Large intestine (tissue), 3 donors: ENCODE results near the gene DAB2IP. TPM values are rescaled to one million over a fixed set of nuclear protein-coding genes. Genes with fewer than 3 reads are reported as not detected.

Experiments
- DNase-seq, 2 donors: peaks; one replicate each; pipeline versions ENCODE4 v3.0.0 to v3.0.0-alpha.2; 2013
- H3K27ac ChIP-seq: one replicate; pipeline ENCODE4 v1.5.1; 2013; ENCODE audit warnings: low read length
- H3K27me3 ChIP-seq: 2 replicates; pipeline ENCODE4 v1.6.1; 2013; ENCODE audit warnings: low read length; ENCODE audit not compliant: control insufficient read depth, insufficient read depth
- H3K36me3 ChIP-seq: 2 replicates; pipeline ENCODE4 v1.6.1; 2013; ENCODE audit warnings: low read length; ENCODE audit not compliant: control insufficient read depth, insufficient read depth
- H3K4me1 ChIP-seq: one replicate; pipeline ENCODE4 v1.6.1; 2013; ENCODE audit warnings: low read length; ENCODE audit not compliant: control insufficient read depth, insufficient read depth
- H3K4me3 ChIP-seq: one replicate; pipeline ENCODE4 v1.5.1; 2013; ENCODE audit warnings: low read length
- H3K9me3 ChIP-seq: one replicate; pipeline ENCODE4 v1.6.1; 2013; ENCODE audit warnings: mild to moderate bottlenecking, low read depth, low read length, moderate library complexity; ENCODE audit not compliant: control insufficient read depth
- WGBS: methylation state at CpG from one replicate; pipeline ENCODE4 v1.1.5; 2013; ENCODE audit warnings: low lambda C conversion rate; ENCODE audit not compliant: insufficient coverage; 5-methylcytosine and 5-hydroxymethylcytosine counted together
- polyA plus RNA-seq: library from polyadenylated mRNA; unstranded; fragments of 120-200 nt; gene quantifications from one replicate; pipeline ENCODE4 v1.2.1, GENCODE V29; 2013

DAB2IP gene
- polyA plus RNA-seq, 1 donor = 33.0 TPM

- Histone ChIP-seq H3K27me3 (no peaks in the 10 kb centered on the region), H3K27ac (no peak overlapping the region), H3K4me3 (no peak overlapping the region), H3K36me3 (peaks cover 95% of the 10 kb centered on the region), H3K9me3 (peaks cover 6% of the 10 kb centered on the region), H3K4me1 (no peaks in the 10 kb centered on the region)
- no peak for DNase-seq
- no CpG with 5 or more reads among the region's 5 CpGs for WGBS
Measured at GRCh38 chr9:121771418-121771817, 120.0 kb downstream of the DAB2IP start.

GRCh38 chr9:121771851-121772599 lies 120.6 kb downstream of the DAB2IP start:
- H3K4me1 ChIP-seq = no peaks in the 10 kb centered on the region
- WGBS = no CpG with 5 or more reads among the region's 16 CpGs
- no peaks in the 10 kb centered on the region for H3K27me3 ChIP-seq
- no peak overlapping the region for H3K4me3 ChIP-seq
- no peak for DNase-seq
- H3K36me3 ChIP-seq = peaks cover 96% of the 10 kb centered on the region
- H3K27ac ChIP-seq = no peak overlapping the region
- peaks cover 6% of the 10 kb centered on the region for H3K9me3 ChIP-seq

GRCh38 chr9:121772600-121773285 lies 121.3 kb downstream of the DAB2IP start:
- peaks cover 93% of the 10 kb centered on the region for H3K36me3 ChIP-seq

GRCh38 chr9:121773286-121773953 lies 122.0 kb downstream of the DAB2IP start:
- no peaks in the 10 kb centered on the region for H3K27me3 ChIP-seq
- DNase-seq = no peak
- H3K4me1 ChIP-seq = no peaks in the 10 kb centered on the region
- H3K4me3 ChIP-seq = no peak overlapping the region
- peaks cover 91% of the 10 kb centered on the region for H3K36me3 ChIP-seq
- no CpG with 5 or more reads among the region's 18 CpGs for WGBS
- H3K27ac ChIP-seq = no peak overlapping the region
- H3K9me3 ChIP-seq = peaks cover 6% of the 10 kb centered on the region

More at GRCh38 chr9:121772600-121773285, 121.3 kb downstream of the DAB2IP start:
- WGBS = no CpG with 5 or more reads among the region's 45 CpGs
- Histone ChIP-seq H3K9me3 (peaks cover 6% of the 10 kb centered on the region), H3K4me3 (no peak overlapping the region), H3K27ac (no peak overlapping the region), H3K27me3 (no peaks in the 10 kb centered on the region), H3K4me1 (no peaks in the 10 kb centered on the region)
- no peak for DNase-seq

- no peak for DNase-seq
Measured at GRCh38 chr9:121773954-121774714, 122.7 kb downstream of the DAB2IP start.

GRCh38 chr9:121774715-121775613 lies 123.5 kb downstream of the DAB2IP start:
- peaks cover 6% of the 10 kb centered on the region for H3K9me3 ChIP-seq
- H3K27ac ChIP-seq = no peak overlapping the region
- no peaks in the 10 kb centered on the region for H3K4me1 ChIP-seq
- no peak overlapping the region for H3K4me3 ChIP-seq
- no peak for DNase-seq
- no peaks in the 10 kb centered on the region for H3K27me3 ChIP-seq
- no CpG with 5 or more reads among the region's 26 CpGs for WGBS
- H3K36me3 ChIP-seq = peaks cover 84% of the 10 kb centered on the region

More at GRCh38 chr9:121773954-121774714, 122.7 kb downstream of the DAB2IP start:
- H3K9me3 ChIP-seq = peaks cover 6% of the 10 kb centered on the region
- no CpG with 5 or more reads among the region's 19 CpGs for WGBS
- peaks cover 88% of the 10 kb centered on the region for H3K36me3 ChIP-seq
- H3K27me3 ChIP-seq = no peaks in the 10 kb centered on the region
- no peaks in the 10 kb centered on the region for H3K4me1 ChIP-seq
- no peak overlapping the region for H3K4me3 ChIP-seq
- no peak overlapping the region for H3K27ac ChIP-seq

- H3K9me3 ChIP-seq = peaks cover 6% of the 10 kb centered on the region
- H3K4me1 ChIP-seq = no peaks in the 10 kb centered on the region
- H3K27ac ChIP-seq = no peak overlapping the region
- 100% methylated on average over 1 of the region's 23 CpGs for WGBS
- no peak for DNase-seq
- no peak overlapping the region for H3K4me3 ChIP-seq
- H3K27me3 ChIP-seq = no peaks in the 10 kb centered on the region
- peaks cover 84% of the 10 kb centered on the region for H3K36me3 ChIP-seq
Measured at GRCh38 chr9:121776001-121776738, 124.7 kb downstream of the DAB2IP start.

- H3K27ac ChIP-seq = no peak overlapping the region
- H3K36me3 ChIP-seq = peaks cover 84% of the 10 kb centered on the region
- WGBS = 94% methylated on average over 2 of the region's 8 CpGs
- peaks cover 6% of the 10 kb centered on the region for H3K9me3 ChIP-seq
- no peak overlapping the region for H3K4me3 ChIP-seq
- H3K4me1 ChIP-seq = no peaks in the 10 kb centered on the region
- no peaks in the 10 kb centered on the region for H3K27me3 ChIP-seq
- no peak for DNase-seq
Measured at GRCh38 chr9:121776739-121777637, 125.6 kb downstream of the DAB2IP start.
